Body of pancreas (tissue), 4 donors: Measurements from ENCODE around the gene PKNOX2.

ENCODE experiments used
- POLR2A ChIP-seq, 3 donors: fragments of 450-650 bp; IDR thresholded peaks; one replicate each; pipeline ENCODE4 v1.6.1; 2016; ENCODE audit warnings: antibody characterized with exemption in 3 of 3, mild to moderate bottlenecking in 2 of 3
- TF ChIP-seq, protein P1 (sequence below), 7 experiments: fragments of 450-650 bp in 4 of 7; fragments of 200-600 bp in 3 of 7; sonication (generic) in 3 of 7; IDR thresholded peaks; one replicate each; pipeline ENCODE4 v1.5.1; 2016 to 2019; ENCODE audit warnings: antibody characterized with exemption in 7 of 7

DNA sequence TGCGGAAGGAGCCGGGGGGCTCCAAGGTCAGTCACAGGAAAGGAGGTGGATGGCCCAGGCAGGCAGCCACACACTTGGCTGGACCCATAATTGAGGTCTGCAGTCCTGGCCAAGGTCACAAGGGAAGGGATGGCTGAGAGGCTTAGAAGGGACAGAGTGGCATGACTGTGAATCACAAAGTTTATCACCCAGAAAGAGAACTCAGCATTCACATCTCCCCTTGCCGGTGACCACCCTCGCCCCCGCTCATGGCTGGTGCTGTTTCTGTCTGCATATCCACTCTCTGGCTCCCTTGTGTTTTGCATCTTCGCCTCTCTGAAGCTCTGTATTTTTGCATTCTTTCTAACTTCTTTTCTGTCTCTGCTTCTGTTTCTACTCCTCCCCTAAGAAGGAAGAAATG is 214.0 kb downstream of the PKNOX2 start:
- TF ChIP-seq, protein P1, sequence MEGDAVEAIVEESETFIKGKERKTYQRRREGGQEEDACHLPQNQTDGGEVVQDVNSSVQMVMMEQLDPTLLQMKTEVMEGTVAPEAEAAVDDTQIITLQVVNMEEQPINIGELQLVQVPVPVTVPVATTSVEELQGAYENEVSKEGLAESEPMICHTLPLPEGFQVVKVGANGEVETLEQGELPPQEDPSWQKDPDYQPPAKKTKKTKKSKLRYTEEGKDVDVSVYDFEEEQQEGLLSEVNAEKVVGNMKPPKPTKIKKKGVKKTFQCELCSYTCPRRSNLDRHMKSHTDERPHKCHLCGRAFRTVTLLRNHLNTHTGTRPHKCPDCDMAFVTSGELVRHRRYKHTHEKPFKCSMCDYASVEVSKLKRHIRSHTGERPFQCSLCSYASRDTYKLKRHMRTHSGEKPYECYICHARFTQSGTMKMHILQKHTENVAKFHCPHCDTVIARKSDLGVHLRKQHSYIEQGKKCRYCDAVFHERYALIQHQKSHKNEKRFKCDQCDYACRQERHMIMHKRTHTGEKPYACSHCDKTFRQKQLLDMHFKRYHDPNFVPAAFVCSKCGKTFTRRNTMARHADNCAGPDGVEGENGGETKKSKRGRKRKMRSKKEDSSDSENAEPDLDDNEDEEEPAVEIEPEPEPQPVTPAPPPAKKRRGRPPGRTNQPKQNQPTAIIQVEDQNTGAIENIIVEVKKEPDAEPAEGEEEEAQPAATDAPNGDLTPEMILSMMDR (IDR thresholded peaks at IDR 0.05): no peak
- TF ChIP-seq POLR2A (IDR thresholded peaks at IDR 0.05): no peak
